Posterior cingulate gyrus (tissue), 11 donors: ENCODE measurements around the gene RERG.
"Not testable (repeated sequence)": the region's sequence is repeated elsewhere in the genome, so short reads cannot be mapped to it uniquely, and the experiment has no call there.

Experiments
- DNase-seq, 10 donors: peaks; one replicate each; pipeline versions ENCODE4 v3.0.0 to v3.0.0-alpha.2; 2020 to 2021; ENCODE audit warnings: mixed read lengths in 3 of 10
- intact Hi-C: fragments of 100-400 bp; cut with DNase I; formaldehyde crosslinking; loops from one replicate; pipeline ENCODE4 v1.15.1; 2023

Gene RERG

DNA sequence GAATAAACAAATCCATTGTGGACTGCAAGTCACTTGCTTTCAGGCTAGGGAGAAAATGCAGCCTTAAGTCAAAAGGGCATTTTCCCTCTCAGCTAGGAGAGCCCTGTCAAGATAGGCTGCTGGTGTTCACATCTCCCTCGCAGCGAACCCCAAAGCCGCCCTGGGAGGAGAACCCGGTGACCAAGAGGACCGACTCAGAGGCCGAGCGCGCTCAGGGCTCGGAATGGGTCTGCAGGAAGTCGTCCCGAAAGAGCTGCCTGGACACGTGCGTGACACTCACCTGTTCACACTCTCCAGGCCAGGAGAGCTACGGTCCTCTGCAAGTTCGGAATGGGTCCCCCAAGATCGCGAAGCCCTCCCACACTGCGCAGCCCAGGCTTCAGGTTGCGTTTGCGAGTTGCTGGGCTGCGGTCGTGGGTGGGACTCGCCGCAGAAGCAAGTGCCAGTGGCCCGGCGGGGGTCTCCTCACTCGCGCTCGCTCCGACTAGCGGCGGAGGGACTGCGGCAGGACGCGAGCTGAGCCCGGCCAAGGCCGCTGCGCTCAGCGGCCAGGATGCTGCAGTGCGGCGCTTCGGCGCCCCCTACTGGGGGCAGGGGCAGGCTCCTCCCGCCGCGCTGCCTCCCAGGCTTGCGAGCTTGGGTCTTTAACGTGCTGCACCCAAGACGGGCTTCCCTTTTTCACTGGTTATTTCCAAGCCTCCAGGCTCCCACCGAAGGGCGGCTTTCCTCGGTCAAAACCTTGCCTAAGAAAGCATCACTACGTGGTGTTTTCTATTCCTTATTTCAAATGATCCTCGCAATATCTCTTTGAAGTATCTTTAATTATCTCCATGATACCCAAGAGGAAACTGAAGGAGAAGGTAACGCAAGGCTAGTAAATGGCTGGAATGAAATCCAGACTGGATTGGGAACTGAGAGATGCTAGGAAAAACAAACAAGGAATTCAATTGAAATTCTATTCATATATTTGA, at the start of gene RERG:
TSS of gene RERG (minus strand) at position 503 of the 971 bp plus-strand sequence. CDS start 3,928 bp downstream, outside the sequence.
- intact Hi-C loops, result loop anchor here (1.0 to 2.0 kb wide), 2 partner anchors 70 to 376 kb away; no protein-coding TSS in a partner anchor
- DNase-seq, result peak; percentile 66 to 97 (median 80)

- intact Hi-C loops, result loop anchor here (10.0 kb wide), 2 partner anchors 426 to 584 kb away; partner anchors contain the start of gene ART4
- no peak for DNase-seq
These were observed 49.4 kb upstream of the RERG start for GRCh38 chr12:15270591-15270990.

DNA sequence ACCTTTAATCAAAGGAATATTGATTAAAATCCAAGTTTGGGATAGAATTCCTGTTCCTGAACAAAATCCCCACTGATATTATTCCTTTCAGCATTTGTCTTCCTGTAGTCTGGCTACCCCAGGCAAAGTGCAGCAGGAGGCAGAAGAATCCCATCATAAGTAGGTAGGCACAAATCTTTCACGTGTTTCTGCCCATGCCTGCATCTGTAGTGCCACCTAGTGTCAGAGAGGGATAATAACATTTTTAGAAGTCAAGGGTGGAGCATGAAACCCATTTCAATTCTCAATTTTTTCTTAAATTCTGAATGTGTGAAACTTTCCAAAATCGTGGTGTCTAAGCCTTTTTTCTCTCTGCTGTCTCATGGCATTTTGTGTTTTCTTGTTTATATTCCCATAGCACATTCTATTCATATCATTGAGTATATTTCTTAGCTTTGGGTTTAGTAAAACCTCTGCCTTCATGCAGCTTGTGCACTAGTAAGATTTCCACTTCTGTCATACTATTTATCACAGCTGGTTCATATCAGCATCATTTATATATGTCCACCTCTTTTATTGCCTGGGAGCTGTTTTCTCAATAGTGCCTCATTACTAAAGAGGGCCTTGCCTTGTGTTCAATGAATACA, 47.8 kb upstream of the RERG start:
- DNase-seq, result peak in 2 of 10 donors; percentile 20 to 33
- intact Hi-C loops, result loop anchor here (5.0 kb wide), 1 partner anchor 117 kb away; no protein-coding TSS in a partner anchor

DNA sequence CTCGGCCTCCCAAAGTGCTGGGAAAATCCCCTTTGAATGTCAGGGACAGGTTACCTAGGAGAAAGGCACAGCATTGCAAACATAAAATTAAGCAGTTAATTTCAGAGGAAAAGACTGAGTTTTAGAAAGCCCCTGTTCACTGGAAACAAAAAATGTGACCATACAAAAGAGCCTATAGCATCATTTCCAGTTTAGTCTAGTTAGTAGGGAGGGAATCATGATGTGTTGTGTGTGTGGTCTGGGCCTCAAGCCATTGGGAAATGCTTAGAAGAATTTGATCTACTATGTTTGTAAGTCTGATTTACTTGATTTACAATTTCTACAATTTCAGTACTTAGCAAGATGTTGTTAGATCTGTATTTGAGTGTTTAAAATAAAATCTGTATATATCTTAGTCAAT, 47.1 kb upstream of the RERG start:
- DNase-seq, result no peak
- intact Hi-C loops, result loop anchor here (5.0 kb wide), 1 partner anchor 116 kb away; no protein-coding TSS in a partner anchor

- no peak for DNase-seq
- intact Hi-C loops, result loop anchor here (5.0 kb wide), 1 partner anchor 114 kb away; no protein-coding TSS in a partner anchor
These were observed 44.7 kb upstream of the RERG start for GRCh38 chr12:15265875-15266274.

DNA sequence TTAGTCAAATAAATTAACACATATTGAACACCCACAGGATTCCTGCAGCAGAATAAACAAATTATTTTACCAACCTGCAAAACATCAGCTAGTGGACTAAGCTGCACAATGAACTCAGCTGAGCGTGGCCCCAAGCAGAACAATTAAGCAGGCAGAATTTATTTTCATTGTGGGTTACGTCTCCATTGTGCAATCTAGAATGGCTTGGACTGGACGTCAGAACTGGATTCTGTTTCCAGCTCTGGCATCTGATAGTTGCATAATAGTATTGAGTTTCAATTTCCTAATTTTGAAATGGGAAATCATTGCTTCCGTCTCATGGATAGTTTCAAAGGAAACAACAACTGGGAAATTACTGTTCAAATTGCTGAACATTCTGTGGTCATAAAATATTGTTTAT, 35.5 kb upstream of the RERG start:
- intact Hi-C loops, result no loop called here
- no peak for DNase-seq

DNA sequence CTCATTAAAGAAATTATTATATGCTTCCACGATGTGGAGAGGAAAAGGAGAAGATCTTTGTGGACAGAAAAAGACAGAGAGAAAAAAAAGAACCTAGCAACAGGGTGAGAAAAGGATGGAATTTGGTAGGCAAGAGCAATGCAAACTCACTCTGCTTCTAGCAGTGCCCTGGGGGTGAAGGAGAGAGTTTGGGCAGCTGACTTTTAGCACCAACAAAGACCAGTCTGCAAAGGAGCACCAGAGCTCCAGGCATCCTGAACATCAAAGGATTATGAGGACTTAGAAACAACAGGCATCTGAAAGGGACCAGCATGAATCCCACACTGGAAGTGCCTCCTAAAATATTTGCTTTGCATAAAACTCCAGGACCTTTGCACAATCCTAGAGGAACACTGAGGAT, 32.8 kb upstream of the RERG start:
- intact Hi-C loops, result no loop called here
- DNase-seq, result no peak

- DNase-seq, result no peak
- intact Hi-C loops, result no loop called here
These were observed 23.7 kb upstream of the RERG start for GRCh38 chr12:15244926-15245325.

DNA sequence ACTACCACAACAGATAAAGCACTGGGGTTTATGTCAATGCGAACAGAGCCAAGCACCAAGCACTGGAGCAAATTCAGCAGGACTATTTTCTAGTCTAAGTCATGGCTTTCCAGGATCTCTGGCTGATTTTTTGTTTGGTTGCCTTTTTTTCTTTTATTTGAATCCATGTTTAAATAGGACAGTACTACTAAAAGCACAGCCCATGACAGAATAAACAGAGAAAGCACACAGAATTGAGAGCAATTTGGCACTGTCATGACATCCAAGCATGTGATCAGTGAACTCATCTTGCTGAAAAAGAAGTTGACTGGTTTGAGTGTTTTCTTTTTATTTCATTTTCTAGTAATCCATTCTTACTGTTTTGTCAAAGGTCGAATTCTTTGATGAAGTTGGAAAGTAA, 23.1 kb upstream of the RERG start:
- intact Hi-C loops, result no loop called here
- no peak for DNase-seq

DNA sequence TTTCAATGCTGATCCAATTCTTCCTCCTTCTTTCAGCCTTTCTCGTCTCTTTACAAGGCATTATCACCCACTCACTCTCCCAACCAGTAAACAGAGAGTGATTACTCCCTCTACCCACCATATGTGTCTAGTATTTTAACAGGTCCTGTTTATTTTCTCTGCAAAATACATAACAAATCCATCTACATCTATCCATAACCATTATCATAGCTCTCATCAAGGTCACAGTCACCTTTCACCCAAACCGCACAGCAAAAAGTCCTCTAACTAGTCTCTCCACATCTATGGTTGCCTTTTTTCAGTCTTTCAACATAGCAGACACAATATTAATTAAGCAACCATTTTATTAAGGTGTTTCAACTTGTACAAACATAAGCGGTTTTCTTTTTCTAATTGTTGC, 21.9 kb upstream of the RERG start:
- intact Hi-C loops, result no loop called here
- DNase-seq, result no peak

DNA sequence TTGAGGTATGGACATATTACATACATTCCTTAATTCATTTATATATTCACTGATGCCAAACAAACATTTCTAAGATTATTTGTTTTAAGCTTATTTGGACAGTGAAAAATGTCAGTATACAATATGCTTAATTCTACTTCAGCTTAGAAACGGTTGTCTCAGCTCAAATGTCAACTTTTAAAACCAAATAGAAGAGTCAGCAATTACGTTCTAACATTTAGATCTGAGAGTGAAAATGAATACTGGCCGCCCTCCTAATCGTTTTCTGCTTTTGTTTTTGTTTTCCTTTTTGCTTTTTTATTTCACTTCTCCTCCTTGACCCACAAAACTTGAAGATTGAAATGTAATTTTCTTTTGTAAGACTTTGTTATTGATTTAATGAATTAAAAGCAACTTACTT, 19.7 kb upstream of the RERG start:
- DNase-seq, result no peak
- intact Hi-C loops, result no loop called here

- no peak for DNase-seq
- intact Hi-C loops, result no loop called here
These were observed 13.3 kb upstream of the RERG start for GRCh38 chr12:15234508-15234907.

DNA sequence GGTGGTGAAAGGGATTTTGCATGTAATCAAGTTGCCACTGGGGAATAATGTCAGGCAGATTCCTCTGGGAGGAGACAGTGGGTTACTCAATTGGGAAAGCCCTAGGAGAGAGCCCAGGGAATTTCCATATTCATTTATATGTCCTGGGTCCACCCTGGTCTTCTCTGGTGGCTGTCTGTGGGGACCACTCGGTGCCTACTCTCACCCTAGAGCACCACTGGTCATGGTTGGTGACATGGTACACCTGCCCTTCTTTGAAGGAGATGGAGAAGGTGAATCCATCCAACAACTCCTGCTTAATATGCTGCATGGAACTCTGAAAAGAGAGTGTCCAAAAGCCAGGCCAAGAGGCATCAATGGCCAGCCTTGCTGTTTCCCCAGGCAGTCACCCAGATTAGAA, 12.8 kb upstream of the RERG start:
- DNase-seq, result no peak
- intact Hi-C loops, result no loop called here

GRCh38 chr12:15232959-15233358, 11.7 kb upstream of the RERG start:
- intact Hi-C loops, result no loop called here
- DNase-seq, result no peak

GRCh38 chr12:15231493-15231892, 10.3 kb upstream of the RERG start:
- no peak for DNase-seq
- intact Hi-C loops, result no loop called here

- DNase-seq, result no peak
- intact Hi-C loops, result no loop called here
These were observed 9.5 kb upstream of the RERG start for GRCh38 chr12:15230751-15231150.

DNA sequence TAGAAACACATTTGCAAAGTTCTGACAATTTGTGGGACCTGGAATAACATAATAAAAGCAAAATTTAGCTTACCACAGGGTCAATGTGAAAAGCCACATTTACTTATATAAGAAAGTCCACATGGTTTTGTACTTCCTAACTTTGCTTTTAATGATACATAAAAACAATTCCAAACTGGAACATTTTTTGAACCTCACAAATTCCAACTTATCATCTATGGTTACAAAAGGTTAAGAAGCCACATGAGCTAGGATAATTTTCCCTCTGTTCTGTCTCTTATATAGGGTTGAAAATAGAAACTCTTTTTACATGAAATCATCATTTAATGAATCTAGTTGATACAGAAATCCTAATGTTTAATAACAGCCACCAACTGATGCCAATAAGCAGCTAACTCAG, 8.9 kb upstream of the RERG start:
- intact Hi-C loops, result no loop called here
- no peak for DNase-seq

GRCh38 chr12:15227004-15227679, 5.9 kb upstream of the RERG start:
- intact Hi-C loops, result no loop called here
- DNase-seq, result peak in 5 of 10 donors; percentile 8 to 76 (median 13)

DNA sequence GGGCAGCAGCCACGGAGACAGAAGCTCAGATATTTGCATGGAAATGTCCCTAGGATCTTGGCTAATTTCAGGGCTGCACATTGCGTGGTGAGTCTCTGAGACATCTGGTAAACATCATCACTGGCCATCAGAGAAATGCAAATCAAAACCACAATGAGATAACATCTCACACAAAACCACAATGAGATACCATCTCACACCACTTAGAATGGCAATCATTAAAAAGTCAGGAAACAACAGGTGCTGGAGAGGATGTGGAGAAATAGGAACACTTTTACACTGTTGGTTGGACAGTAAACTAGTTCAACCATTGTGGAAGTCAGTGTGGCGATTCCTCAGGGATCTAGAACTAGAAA, 4.6 kb upstream of the RERG start:
- DNase-seq, intact Hi-C loops: not testable (repeated sequence)

GRCh38 chr12:15225136-15225862, 4.1 kb upstream of the RERG start:
- intact Hi-C loops, result no loop called here
- DNase-seq, result no peak
